Retina (tissue), 1 donor: ENCODE results near the gene CCN6.

Experiments used
- DNase-seq: peaks from one replicate; pipeline ENCODE4 v3.0.0-alpha.2; 2016

The CCN6 gene

GRCh38 chr6:112118034-112118433 is 64.1 kb downstream of the CCN6 start:
- no peak for DNase-seq
